HG02610 (cell line): ENCODE results near the gene PHF20.
"Not testable (repeated sequence)": the region's sequence is repeated elsewhere in the genome, so short reads cannot be mapped to it uniquely, and the experiment has no call there.

Source experiments
- ATAC-seq: cut with Tn5 transposase; IDR thresholded peaks from one replicate; pipeline ENCODE4 v1.9.1; 2021; ENCODE audit warnings: mild to moderate bottlenecking, moderate library complexity; ENCODE audit not compliant: unreplicated experiment

The PHF20 gene

DNA sequence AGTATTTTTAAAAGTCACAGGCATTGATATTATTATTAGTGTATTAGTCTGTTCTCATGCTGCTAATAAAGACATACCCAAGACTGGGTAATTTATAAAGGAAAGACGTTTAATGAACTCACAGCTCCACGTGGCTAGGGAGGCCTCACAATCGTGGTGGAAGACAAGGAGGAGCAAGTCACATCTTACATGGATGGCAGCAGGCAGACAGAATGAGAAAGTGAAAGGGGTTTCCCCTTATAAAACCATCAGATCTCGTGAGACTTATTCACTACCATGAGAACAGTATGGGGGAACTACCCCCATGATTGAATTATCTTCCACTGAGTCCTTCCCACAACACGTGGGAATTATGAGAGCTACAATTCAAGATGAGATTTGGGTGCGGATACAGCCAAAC, 187.5 kb downstream of the PHF20 start:
- ATAC-seq = not testable (repeated sequence)

DNA sequence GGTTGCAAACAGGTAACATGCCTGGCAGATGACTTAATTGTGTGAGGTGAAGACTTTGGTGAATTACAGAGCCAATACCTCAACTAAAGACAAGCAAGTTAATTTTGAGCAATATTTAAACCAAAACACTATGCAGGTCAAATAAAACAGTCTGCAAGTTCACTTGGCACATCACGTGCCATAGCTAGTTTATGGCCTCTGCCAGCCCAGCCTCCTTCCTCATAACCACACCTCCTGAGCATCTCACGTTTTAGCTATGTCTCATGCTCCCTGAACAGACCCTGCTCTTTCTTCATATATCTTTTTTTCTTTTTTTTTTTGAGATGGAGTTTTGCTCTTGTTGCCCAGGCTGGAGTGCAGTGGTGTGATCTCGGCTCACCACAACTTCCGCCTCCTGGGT, 192.1 kb downstream of the PHF20 start:
- ATAC-seq = no peak

DNA sequence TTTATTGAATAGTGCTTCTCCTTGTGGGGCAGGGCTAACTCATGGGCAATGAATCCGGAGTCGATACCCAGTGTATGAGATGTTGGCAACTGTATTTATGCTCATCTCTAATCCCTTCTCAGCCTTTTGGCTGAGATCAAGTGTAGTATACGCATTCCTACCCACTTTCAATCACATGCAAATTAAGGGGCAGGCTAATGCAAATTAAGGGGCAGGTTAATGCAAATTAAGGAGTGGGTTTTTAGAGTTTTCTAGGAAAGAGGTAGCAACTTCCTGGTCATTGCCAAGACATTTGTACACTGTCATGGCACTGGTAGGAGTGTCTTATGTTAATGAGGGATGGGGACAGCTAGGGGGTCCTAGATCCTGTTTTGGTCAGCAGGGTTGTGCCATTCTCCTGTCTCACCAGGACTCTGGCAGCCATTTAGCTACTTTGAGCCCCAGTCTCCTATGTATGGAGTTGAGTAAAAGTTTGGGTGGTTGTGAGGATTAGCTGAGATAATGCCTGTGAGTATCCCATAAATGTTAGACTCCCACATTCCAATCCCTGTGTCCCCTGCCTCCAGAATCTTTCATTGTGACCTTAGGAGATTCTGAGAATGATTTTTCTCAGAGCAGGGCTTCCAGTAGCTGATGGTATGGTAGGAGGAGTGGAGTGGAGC, 196.3 kb downstream of the PHF20 start, which contains the start of gene CNBD2:
Gene CNBD2, plus strand, starts transcription at position 612 of the 662 bp plus-strand sequence. CDS start 173 bp downstream, outside the sequence.
- ATAC-seq = no peak

DNA sequence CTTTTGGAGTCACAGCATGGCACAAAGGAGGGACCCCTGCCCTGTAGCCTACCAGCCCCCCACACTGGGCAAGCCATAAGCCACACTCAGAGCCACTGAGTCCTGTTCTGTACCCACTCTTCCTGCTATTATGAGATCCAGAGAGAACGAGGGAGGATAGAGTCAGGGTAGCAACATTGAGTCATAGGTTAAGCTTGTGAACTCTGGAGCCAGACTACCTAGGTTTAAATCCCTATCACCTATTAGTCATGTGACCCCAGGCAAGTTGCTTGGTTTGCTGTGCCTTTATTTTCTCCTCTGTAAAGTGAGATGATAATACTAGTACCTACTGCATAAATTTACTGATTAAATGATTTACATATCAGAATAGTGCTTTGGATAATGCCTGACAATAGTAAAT, 197.1 kb downstream of the PHF20 start:
- no peak for ATAC-seq

DNA sequence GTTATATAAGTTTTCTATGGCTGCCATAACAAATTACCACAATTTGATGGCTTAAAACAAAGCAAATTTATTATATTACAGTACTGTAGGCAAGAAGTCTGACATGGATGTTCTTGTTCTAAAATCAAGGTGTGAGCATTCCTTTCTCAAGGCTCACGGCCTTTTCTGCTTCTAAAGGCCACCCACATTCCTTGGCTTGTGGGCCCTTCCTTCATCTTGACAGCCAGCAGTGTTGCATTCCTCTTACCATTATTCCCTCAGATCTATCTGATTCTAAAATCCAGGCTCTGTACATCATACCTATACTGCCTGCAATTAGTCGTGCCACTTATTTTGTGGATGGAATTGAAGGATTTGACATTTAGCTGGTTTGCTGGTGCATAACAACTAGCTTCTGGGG, 200.2 kb downstream of the PHF20 start:
- ATAC-seq = no peak

DNA sequence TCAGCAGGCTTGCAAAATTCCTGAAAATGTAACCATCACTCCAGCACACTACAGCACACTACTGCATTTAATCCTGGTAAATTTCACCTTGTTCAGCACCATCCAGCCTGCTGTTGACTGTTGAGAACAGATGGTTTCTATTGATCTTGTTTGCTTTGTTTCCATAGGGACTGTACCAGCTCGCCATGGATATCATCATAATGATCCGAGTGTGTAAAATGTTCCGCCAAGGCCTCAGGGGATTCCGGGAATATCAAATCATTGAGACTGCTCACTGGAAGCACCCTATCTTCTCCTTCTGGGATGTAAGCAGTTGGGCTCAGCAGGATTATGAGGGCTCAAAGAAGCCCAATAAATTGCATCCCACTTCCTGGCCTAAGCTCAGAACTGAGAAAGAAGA, 200.6 kb downstream of the PHF20 start:
- no peak for ATAC-seq

DNA sequence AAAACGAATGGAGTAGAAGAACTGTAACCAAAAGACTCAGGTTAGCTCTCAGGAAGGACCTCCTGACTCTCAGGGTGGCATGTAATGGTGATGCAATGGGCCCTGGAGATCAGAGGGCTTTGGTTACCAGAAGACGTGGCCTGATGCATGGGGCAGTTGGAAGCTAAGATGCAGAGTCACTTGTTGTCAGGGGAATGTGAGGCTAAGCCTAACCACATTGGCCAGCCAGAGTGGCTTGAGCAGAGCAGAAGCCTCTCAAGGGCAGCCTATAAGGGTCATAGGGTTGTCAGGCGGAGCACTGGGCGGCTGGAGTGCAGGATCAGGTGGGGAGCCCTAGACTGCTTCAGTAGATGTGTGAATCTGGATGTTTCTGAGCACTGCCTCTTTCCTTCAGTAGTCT, 202.4 kb downstream of the PHF20 start:
- no peak for ATAC-seq

DNA sequence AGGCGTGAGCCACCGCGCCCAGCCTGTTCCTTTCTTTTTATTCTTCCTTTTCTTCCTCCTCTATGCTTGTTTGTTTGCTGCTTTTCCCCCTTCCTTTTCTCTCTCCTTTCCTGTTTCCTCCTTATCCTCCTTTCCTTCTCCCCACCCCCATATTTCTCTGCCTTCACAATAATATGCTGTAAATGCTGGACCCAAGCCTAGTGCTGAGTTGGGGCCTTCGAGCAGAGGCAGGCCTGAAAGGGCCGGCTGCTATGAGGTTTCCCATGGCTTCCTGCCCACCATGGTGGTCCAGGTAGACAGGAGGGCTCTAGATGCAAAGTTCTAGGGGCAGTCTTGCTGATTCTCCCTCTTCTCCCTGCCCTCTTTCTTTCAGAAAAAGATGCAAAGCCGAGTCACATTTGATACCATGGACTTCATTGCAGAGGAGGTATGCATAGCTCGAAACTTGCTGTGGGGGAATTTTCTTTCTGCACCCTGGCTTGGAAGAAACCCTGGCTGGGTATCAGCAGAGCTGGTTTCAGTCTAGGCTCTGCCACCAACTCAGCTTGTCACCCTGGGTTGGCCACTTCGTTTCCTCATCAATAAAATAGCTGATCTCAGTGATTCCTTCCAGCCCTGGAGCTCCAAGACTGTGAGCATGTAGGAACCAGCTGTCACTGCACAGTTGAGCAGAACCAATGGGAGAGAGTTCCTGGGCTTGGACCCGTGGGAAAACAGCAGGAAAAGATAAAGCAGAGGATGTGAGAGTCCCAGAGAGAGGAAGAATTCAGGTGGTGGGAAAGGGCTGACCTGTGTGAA, 204.0 kb downstream of the PHF20 start:
- no peak for ATAC-seq

DNA sequence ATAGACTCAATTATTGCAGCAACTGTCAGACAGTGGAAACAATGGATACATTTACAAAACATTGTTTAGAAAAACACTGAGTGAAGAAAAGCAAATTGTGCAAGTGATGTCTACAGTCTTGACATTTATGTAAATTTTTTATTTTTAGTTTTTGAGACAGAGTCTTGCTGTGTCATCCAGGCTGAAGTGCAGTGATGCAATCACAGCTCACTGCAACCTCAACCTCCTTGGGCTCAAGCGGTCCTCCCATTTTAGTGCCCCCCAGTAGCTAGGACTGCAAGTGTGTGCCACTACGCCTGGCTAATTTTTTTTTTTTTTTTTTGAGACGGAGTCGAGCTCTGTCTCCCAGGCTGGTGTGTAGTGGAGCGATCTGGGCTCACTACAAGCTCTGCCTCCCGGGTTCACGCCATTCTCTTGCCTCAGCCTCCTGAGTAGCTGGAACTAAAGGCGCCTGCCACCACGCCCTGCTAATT, 206.3 kb downstream of the PHF20 start:
- no peak for ATAC-seq

DNA sequence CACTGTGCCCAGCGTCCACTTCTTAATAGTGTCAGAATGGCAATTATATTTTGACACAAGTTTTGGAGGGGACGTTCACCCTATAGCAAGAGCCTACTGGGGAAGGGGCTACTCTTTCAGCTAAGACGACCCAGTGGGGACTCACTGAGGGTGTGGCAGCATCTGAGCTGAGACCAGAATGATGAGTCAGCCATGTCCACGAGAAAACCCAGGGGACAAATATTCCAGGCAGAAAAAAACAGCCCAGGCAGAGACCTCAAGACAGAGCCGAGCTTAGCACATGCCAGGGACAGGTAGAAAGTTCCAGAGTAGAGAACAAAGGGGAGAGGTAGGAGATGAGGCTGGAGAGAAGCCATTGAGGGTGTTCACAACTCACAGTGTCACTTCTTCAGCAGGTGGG, 207.7 kb downstream of the PHF20 start:
- ATAC-seq = no peak

DNA sequence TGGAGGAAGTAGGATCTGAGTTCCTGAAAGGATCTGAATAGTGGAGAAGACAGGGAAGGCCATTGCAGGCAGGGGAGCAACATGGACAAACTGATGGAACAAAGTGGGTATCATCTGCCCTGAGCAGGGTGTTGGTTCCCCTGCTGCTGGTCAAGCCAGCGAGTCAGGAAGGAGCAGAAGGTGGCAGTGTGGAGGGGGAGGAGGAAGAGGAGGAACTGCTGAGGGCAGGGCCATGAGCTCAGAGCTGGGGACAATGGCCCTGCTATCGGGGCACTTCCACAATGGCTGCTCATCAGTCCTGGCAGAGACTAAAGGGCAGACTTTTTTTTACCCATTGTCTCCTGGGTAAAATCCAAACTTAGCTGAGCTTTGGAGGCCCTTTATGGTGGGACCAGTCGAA, 210.2 kb downstream of the PHF20 start:
- no peak for ATAC-seq

DNA sequence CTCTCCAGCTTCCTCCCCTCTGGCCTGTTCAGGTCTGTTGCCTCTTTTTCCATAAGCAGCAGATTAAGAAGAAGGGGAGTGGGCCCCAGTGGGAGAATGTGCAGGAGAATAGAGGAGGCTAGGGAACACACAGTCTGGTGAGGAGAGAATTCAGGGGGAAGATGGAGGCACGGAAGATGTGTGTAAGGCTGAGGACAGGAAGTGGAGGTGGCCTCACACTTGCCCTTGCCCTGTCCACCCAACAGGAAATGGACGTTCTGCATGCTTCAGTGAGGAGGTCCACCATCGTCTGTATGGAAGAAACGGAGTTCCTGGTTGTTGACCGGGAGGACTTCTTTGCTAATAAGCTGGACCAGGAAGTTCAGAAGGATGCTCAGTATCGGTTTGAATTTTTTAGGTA, 212.6 kb downstream of the PHF20 start:
- ATAC-seq = no peak

DNA sequence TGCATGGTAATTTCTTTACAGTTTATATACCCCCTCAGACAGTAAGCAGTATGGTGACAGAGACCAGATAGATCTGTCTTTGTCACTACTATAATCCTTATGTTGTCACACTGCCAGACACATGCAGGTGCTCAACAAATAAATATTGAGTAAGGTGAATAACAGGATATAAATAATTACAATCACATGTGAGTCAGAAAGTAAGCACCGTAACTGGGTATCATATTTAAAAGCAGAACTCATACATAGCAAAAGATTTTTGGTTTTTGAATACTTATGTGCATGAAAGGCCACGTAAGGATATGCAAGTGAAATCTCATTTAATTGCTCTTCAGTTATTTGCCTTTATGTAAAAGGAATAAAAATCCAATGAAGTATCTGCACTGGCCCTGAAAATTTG, 214.0 kb downstream of the PHF20 start:
- no peak for ATAC-seq

DNA sequence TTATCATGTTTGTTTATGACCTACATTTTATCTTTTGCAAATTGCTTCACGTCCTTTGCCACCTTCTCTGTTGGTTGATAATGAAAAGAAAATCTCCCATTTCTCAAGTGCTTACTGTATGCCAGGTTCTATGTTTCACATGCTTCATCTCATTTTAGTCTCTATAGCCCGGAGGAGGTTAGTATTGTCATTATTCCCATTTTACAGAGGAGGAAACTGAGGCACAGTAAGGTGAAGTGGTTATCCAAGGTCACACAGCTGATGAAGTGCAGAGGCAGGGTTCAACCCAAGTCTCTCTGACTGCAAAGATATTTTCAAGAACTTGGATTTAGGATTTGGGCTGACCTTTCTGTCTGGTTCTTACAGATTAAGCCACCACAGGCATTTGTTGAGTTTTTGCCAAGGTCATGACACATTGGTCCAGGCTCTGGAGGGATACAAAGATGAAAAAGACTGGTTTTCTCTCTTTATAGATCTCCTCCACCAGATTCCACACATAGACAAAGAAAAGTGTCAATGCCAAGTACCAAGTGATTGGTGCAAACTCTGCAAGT, 217.2 kb downstream of the PHF20 start:
- ATAC-seq = no peak

DNA sequence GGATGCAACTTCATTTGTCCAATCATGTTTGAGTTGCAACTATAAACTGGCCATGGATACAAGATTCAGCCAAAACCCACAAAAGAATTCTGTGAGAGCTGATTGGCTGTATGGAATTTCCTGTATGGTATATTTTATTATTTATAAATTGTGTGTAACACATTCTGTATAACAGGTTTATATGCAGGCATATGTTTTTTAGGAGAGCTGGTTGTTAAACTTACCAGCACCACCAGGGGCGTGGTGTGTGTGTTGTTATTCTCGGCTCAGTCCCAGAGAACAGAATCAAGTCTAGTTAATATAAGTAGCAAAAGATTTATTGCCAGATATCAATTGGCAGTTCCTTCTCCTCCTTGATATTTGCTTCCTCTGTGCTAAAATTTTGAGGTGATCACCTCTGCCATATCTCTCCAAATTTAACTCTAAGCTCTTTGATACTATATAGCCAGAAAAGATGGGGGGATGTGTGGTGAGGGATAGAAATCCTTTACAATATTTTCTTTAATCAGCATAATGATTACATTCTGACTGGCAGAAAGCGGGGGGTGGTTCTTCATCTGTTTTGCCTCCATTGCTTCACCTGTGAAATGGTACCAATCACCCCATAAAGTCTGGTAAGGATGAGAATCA, 219.4 kb downstream of the PHF20 start:
- ATAC-seq = no peak

DNA sequence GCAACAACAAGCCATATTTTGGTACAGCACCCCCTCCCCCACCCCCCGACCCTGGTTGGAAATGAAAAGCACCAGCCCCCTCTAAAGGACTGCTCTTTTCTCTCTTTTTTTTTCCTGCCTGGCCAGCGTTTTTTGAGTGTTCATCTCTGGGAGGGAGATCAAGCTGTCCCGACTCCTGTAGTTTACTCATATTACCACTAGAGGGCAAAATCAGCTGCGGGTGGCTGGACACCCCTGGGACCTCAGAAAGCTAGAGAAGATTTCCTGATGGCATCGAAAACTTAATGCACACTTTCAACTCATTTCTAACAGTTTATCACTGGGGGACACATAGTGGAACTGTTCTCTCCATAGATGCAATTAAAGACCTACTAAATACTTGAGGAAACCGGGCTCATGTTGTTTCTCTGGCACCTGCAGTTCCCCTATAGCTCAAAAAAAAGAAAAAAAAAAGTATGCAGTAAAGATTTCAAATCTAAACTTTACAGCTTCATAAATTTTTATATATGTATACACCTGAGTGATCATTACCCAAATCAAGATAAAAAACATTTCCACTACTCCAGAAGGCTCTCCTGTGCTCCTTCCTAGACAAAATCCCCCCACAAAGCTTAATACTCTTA, 221.0 kb downstream of the PHF20 start:
- ATAC-seq = no peak

DNA sequence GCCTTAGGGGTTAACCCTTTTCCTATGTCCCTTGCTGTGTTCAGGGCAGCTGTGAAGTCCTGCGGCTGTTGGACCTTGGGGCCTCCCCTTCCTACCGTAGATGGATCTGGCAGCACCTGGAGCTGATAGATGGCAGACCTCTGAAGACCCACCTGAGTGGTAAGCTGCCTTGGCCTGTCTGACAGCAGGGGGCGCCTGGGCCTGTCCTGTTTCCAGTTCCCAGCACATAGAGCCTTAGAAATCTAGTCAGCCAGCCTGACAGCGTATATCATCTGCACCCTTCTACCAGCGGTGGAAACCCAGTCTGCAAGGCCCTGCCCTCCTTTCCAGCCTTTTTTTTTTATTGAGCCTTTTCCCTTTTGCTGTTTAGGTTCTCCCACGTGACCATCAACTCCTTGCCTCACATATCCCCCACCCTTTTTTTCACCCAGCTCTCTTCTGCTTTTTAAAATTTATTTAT, 223.2 kb downstream of the PHF20 start:
- ATAC-seq = no peak

DNA sequence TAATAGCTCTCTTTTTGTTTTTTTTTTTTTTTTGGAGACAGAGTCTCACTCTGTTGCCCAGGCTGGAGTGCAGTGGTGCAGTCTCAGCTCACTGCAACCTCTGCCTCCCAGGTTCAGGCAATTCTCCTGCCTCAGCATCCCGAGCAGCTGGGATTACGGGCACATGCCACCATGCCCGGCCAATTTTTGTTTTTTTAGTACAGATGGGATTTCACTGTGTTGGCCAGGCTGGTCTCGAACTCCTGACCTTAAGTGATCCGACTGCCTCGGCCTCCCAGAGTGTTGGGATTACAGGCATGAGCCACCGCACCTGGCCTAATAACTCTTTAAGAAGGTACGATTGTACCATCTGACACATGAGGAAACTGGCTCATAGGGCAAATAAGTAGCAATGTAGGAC, 224.7 kb downstream of the PHF20 start:
- ATAC-seq = not testable (repeated sequence)
